HG03025 (cell line): ENCODE results near the gene LITAFD.
A peak's percentile ranks its signal among the peaks of the same experiment; 100 is the strongest.

Experiments used
- ATAC-seq: cut with Tn5 transposase; IDR thresholded peaks from one replicate; pipeline ENCODE4 v1.9.1; 2021; ENCODE audit warnings: mild to moderate bottlenecking, moderate library complexity; ENCODE audit not compliant: unreplicated experiment, low FRiP score

The LITAFD gene

DNA sequence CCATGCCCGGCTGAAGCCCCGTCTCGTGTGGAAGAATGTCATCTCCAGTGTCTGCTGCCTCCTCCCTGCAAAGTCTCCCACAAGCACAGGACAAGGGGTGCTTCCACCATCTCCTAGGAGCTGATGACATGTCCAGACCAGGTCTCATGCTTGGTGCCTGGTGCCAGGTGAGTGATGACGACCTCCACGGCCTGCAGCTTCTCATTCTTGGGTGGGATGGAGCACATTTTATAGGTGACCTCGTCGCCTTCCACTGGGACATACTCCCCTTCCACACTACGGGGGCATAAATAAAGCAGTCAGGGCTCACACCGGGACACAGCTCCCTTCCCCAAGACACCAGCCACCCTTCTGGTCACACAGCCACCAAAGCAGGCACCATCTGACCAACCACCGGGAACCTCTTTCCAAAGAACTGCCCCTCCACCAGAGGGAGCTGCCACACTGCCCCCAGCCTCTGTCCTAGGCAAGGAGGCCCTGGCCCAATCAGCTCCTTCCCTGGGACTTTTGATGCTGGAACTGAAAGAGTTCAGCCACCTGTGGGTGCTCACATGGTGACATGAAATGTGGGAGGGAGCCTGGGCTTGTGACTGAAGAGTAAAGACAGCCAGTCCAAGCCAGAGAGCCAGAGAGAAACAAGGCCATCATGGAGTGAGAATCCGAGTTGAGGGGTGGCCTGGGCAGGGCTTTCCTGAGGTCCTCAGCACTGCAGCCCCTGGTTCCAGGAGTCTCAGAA is 26.9 kb upstream of the LITAFD start:
- no peak for ATAC-seq

DNA sequence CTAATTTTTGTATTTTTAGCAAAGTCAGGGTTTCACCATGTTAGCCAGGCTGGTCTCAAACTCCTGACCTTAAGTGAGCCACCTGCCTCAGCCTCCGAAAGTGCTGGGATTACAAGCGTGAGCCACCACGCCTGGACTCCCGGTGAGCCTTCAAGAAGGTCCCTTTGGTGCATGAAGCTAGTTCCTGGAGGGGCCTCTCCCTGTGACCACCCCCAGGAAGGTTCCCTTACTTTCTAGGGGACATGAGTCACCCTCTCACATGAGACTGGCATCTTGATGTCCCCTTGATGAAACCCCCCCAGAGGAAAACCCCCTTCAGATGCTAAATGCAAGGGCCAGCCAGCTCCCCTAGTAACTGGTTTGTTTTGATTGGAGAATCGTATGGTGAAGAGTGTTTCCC is 26.2 kb upstream of the LITAFD start:
- no peak for ATAC-seq

DNA sequence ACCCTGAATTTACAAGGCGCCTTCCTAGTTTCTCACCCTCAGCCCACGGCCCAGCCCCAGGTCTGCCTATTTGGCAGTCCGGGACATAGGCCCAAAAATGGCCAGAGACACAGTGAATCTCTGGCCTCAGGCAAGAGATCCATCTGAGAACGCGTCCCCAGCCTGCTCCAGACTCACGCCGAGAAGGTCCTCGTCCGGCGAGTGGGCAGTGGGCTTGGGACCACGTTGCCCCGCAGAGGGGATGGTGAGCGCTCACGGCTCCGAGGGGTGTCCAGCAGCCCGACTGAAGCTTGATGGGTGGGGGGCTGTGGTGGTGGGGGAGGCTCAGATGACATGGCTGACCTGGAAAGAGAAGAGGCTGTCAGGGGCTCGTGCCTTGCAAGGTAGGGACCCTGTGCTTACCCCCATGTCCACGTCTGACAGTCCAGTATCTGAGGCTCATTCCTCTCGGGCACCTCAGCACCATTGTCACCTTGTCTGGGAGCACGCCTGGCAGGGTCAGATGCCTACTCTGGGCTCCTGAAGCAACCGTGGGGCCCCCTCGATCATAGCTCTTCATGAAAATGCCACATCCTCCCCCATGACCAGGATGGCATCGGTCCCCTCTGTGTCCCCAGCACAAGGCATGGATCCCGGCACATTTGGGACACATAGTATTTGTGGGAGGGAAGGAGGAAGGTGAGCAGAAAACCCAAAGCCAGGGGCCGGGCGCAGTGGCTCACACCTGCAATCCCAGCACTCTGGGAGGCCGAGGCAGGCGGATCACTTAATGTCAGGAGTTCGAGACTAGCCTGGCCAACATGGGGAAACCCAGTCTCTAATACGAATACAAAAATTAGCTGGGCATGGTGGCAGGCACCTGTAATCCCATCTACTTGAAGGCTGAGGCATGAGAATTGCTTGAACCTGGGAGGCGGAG is 22.9 kb upstream of the LITAFD start:
- ATAC-seq = no peak

DNA sequence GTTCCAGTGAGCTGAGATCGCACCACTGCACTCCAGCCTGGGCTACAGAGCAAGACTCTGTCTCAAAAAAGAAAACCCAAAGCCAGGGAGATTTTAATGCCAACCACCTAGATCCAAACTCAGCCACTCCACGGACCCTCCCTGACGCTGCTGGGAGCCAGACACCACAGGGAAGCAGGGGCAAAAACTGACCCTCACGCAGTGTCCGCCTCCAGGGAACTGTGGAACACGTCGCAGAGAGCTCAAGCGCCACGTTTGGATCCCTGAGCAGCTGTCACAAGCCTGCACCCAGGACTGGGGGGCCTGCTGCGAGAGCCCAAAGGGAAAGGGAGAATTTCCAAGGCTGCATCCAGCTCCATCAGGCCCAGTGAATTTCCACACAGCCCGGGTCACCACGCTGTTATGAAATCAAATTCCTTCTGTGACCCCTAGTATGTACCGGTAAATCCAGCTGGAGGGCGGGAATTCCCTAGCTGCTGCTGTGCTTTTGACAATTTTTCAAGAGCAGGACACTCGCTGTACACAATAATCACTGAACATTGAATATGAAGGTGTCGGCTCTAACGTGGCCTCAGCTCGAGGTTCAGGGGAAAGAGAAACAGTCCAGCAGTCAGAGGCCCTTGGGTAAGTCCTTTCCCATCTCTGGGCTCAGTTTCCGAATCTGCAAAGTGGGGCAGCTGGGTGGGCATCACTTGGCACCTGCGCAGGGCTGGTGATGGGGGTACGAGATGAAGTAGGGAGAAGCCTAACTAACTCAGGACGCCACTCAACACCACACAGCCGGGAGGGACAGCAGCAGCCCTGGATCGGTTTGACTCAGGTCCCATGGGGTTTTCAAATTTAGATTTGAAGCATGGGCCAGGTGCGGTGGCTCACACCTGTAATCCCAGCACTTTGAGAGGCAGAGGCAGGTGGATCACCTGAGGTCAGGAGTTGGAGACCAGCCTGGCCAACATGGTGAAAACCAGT is 22.0 kb upstream of the LITAFD start:
- ATAC-seq = no peak

DNA sequence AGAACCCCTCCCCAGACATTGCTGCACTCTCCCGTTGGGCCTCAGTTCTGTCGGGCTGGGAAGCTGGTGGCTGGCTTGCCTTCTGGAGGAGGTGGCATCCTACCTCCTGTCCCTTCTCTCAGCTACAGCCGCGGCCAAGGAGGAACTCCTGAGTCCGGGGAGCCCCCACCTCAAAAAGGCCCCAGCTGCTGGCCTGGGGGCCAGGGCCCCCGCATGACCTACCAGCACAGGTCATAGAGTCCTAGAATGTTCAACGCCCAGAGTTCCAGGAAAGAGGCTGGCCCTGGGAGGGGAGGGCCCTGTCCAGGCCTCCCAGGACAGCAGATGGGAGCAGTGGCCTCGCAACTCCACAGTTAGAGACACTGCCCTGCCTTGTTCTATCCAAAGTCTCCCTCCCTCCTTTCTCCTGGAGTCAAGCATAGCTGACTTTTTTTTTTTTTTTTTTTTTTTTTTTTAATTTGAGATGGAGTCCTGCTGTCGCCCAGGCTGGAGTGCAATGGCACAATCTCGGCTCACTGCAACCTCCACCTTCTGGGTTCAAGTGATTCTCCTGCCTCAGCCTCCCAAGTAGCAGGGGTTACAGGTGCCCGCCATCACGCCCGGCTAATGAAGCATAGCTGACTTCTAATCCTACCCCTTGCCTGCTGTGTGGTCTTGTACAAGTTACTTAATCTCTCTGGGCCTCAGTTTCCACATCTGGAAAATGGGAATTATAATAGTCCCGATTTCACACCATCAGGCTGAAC is 20.4 kb upstream of the LITAFD start:
- ATAC-seq = no peak

DNA sequence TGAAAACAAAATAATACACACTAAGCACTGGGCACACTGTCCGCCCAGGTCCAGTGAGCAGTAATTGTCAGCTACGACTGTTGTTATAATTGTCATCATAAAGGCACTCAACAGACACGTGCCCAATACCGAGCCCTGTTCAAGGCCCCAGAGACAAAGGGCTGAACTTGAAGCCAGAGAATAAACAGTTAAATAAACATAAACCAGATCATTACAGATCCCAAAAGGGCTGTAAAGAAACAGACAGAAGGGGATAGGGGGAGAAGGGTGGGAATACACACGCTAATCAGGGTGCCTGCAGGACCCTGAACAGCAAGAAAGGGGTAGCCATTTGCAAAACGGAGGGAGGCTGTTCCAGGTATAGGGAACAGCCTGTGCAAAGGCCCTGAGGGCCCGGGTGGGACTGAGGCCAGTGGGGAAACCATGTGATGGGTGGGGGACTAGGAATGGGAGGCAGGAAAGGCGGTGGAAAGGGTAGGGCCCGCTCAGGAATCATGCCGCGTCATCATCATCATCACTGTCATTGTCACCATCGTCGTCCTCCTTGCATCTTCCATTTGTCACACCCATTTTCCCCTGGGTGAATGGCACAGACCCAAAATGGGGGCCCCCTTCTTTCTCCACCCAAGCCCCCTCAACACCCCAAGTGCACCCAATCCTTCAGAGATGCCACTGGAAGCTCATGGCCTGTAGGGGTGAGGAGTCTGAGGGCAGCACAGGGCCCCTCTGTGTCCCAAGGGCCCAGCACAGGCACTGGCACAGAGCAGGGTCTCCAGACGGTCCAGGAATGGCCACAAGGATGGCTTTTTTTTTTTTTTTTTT is 19.6 kb upstream of the LITAFD start:
- no peak for ATAC-seq

DNA sequence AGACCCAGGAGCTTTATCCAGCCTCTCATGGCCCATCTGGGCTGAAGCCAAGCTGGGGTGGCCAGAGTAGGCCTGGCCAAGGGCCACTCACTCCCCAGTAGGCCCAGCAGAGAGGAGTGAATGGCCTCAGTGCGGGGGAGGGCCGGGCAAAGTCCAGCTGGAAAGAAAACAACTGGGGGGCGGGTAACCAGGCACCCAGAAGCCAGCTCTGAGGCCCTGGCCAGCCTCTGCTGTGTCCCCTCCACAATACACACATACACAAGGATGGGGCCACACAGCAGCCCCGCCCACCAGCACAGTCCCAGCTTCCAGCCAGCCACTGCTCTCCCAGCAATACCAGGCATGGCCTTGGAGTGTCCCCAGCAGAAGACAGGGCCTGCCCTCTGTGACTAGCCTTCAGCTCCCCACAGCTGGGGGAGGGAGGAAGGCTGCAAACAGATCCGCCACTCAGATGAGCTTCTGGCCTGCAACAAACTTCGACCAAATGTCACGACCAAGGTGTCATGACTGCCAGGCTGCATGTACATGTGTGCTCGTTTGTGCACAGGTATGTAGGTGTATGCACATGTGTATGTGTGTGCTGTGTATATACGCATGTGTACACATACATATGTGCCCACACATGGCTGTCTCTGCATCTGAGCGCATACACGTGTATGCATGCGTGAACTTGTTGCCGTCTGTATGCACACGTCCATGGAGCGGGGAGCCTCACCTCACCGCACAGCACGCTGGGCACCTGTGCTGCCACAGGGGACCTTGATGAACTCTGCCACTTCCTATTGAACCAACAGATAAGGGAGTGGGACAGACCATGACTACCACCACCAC is 18.3 kb upstream of the LITAFD start:
- no peak for ATAC-seq

DNA sequence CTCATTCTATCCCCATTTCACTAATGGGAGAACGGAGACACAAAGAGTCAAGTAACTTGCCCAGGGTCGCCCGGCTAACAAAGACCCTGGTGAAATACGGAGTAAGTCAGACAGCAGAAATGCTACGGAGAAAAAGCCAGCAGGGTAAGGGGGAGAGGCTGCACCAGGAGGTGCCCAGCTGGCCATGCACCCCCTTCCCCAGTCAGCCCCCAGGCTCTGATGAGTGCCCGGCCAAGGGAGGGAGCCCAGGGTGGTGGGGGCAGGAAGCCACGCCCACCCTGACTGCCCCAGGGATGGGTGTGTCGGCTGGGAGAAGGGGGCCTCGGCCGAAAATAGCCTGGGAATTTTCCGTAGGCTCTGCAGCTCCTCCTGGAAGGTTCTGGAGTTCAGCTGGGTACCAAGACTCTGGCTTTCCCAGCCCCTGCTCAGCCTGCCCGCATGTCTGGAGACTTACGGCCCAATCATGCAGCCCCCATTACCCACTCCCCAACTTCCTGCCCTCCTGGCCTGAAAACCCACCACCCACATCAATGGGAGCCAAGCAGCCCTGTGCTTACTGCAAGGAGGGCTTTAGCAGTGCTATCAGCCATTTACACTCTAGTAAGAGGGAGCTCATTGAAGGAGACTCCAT is 17.6 kb upstream of the LITAFD start:
- no peak for ATAC-seq

DNA sequence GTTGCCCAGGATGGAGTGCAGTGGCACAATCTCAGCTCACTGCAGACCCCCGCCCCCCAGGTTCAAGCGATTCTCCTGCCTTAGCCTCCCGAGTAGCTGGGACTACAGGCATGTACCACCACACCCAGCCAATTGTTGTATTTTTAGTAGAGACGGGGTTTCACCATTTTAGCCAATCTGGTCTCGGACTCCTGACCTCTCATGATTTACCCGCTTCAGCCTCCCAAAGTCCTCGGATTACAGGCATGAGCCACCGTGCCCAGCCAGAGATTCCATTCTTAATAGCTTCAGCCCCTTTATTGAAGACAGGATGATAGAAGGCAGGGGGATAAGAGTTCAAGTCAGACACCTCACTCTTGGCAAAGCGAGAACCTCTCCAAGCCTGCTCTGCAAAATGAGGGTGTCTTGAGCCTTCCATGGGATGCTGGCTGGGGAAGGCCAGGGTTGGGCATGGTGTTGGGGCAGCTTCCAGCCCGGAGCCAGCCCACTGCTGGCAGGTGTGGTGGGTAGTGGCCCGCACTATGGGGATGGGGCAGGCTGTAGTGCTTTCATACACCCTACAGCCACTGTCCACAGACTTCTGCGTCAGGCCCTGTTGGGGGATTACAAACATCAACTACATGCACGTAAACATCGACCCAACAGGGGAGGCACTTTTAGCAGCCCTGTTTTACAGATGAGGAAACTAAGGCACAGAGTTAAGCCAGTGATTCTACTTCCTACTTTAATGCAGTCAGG is 16.8 kb upstream of the LITAFD start:
- no peak for ATAC-seq

DNA sequence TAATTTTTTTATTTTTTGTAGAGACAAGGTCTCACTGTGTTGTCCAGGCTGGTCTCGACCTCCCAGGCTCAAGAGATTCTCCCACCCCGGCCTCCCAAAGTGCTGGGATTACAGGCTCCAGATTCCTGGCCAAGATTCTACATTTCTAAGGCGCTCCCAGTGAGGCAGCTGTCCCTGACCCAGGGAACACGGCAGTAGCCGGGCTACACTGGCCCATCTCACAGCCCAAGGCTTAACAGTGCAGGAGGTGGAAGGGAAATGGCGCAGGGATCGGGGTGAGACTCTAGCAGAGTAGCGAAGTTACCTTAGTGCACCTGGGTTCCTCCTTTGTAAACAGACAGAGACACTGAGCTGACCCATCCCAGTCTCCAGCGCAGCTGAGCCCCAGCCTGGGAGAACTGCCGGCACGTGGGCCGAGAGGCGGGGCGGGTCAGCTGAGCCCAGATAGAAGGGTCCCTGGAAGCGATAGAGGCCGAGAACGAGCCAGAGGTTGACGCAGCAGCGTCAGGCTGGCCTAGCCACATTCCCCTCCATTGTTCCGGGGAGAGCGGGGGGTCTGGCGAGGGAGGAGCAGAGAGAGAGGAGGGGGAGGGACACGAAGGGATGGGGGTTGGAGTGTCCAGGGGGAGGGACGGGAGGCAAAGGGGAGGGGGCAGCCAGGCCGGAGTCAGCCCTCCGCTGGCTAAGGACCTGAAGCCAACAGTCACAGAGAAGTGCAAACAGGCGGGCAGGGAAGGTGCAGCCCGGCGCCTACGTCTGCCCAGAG is 15.8 kb upstream of the LITAFD start:
- ATAC-seq = no peak

DNA sequence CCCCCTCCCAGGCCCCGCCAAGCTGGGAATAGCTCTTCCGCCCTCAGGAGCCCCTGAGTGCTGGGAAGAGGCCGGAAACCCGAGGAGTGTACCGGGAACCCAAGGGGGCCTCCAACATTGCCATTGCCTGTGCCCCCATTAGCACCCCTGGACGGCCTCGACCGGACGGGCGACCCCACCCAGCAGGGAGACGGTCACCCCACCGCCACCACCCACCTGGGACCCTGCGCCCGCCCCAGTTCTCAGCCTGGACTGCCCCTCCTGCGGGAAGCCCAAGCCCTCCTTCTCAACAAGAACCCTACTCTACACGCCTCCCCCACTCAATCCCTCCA is 15.3 kb upstream of the LITAFD start:
- ATAC-seq = no peak

DNA sequence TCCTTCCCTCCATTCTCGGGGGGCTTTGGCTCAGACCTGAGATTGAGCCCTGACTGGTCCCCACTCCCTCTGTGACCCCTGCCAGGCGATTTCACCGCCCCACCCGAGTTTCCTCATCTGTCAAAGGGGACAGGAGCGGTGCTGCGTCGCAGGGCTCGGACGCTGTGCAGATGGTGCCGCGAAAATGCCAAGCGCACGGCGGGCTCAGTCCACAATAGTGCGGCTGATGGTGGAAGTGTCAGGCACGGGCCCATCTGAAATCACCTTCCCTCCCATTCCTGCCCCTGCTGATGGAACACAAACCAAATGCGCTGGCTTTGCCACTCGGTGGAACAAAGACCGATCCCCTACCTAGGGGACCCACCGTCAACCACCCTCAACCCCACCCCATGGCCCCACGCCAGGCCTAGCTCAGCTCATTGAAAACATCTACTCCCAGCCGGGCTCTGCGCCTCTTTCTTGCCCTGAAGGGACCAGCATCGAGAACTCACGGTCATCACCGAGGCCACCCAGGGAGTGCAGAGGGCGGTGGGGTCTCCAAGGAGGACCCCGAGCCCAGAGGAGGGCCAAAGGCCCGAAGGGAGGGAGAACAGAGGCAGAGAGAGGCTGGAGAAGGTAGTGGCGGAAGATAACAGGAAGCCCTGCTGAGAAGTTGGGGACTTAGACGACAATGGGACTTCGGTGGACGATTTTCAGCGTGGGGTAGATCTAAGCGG is 14.8 kb upstream of the LITAFD start:
- ATAC-seq = no peak

DNA sequence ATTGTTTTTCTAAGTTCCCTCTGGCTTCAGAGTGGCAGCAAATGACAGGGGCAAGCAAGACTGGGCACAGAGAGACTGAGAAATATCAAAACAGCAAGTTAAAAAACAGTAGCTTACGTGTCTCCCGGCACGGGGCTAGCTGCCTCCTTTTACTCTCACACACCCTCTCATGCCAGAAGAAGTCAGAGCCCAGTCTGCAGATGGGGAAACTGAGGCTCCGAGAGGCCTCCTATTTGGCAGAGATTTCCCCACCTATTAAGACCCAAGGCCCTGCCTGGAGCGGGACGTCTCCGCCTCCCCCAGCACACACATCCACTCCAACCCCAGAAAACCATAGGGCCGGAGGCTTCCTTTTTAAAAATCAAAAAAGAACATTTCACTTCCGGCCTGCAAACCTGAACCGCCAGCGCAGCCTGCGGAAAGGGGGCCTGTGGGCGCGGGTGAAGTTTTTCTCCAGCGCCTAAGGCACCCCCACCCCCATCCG is 14.2 kb upstream of the LITAFD start:
- no peak for ATAC-seq

DNA sequence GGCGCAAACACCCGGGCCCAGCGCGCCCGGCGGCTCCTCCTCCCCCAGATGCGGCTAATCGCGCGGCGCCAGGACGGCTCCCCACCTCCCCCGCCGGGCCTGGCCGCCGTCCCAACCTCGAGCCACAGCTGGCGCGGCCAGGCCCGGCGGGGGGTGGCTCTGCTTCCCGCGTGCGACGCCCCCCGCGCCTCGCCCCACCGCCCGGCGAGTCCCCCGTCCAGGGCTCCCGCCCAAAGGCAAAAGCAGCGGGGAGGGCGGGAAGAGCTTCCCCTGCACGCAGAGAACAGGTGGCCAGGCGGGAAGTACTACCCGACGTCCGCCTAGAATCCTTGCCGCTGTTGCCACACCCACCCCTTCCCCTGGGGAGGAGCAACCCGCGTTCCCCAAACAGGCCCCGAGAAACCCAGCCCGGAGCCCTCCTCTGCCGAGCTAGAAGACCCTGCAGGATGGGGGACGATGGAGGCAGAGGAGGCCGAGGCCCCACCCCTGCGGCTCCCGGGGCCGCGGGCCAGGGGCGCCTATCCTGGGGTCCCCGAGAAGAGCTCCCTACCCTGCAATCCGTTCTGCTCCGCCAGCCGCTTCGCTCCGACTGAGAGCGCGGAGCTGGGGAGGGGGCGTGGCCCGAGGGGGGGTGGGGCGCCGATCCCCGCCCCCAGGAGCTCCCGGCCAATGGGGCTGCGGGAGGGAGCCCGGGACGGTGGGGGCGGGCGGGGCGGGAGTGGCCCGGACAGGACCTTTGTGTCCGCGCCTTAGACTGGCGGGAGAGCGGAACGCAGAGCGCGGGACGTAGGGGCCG is 13.5 kb upstream of the LITAFD start, which contains the start of gene CARHSP1:
Gene CARHSP1 (minus strand): TSS at position 591 of the 796 bp plus-strand sequence. CDS start 9,678 bp downstream, outside the sequence.
- ATAC-seq = peak; percentile 72
